ENCODE data around the gene RALGAPA1.
A peak's percentile ranks its signal among the peaks of the same experiment; 100 is the strongest.
"Not testable (repeated sequence)": the region's sequence is repeated elsewhere in the genome, so short reads cannot be mapped to it uniquely, and the experiment has no call there.

RALGAPA1 gene

DNA sequence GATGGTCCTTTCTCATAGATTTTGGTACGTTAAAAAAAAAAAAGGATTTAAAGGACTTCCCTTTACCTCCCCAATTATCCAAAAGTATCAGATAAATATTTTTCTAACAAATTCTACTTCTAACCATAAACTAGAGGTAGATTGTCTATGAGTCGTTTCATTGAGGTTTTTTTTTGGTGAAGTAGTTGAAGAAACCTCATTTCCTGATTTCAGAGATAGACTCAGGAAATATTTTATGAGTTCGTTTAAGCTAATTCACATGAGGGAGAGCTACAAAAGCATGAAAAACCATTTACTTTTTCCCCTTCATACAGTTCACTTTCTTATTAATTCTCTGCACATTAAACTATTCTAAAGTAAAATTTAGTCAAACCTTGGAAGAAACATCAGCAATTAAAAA is 112.5 kb downstream of the RALGAPA1 start:
- FAIRE-seq: no peak

DNA sequence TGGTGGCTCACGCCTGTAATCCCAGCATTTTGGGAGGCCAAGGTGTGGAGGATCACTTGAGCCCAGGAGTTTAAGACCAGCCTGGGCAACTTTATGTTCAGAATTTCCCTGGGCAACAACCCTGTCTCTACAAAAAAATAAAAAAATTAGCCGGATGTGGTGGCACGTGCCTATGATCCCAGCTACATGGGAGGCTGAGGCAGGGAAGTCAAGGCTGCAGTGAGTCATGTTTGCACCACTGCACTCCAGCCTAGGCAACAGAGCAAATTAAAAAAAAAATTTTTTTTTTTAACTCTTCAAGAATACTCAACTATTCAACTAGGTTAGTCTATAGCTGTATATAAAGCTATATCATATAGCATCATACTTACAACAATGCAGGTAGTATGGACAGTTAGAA is 113.0 kb downstream of the RALGAPA1 start:
- FAIRE-seq: no peak

DNA sequence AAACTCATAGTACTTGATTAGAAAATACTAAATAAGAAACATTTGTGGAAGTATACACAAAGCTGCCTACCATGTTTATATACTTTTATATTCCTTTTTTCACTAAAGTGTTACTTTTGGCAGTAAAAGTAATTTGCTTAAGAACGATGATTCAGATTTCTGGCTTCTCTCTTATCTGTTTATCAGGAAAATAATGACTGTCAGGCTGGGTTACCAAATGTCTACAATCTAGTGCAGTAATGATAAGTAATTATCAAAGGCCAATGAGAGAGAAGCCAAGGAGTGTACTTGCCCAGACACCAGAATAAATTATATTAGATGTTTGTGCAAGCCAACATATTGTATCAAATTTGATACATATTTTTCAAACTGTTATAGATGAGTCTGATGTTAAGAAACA is 113.4 kb downstream of the RALGAPA1 start:
- no peak for FAIRE-seq

DNA sequence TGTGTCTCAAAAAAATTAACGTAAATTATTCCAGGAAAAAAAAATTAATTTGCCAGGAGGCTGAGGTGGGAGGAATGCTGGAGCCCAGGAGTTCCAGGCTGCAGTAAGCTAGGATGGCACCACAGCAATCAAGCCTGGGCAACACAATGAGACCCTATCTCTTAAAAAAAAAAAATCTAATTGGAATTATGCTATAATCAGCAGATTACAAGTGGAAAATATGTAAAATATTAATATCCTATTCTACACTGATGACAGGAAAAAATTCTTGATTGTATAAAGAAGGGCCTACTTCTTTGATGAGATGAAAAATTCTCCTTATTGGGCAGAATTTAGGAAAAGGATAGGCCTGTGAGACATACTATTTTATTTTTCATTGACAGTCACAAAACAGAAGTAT is 114.0 kb downstream of the RALGAPA1 start:
- FAIRE-seq: no peak

DNA sequence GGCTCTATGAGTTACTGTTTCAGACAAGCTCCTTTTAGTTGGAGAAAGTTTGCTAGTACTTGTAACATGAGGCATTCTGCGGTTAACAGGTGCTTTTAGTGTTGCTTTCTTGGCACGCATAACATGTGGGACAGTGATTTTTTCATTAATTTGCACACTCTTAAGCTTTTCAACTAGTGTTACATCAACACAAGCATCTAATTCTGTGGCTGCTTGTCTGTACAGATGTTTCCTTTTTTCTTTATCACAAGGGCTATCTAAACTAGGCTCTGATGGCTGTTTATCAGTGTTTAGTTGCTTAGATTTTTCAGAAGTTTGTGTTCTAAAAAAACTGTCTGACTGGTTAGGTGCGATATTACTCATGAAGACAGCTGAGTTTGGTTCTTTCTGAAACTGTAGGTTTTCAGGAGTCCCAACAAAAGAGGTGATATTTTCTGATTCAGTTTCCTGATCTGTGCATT is 120.1 kb downstream of the RALGAPA1 start:
- no peak for FAIRE-seq

DNA sequence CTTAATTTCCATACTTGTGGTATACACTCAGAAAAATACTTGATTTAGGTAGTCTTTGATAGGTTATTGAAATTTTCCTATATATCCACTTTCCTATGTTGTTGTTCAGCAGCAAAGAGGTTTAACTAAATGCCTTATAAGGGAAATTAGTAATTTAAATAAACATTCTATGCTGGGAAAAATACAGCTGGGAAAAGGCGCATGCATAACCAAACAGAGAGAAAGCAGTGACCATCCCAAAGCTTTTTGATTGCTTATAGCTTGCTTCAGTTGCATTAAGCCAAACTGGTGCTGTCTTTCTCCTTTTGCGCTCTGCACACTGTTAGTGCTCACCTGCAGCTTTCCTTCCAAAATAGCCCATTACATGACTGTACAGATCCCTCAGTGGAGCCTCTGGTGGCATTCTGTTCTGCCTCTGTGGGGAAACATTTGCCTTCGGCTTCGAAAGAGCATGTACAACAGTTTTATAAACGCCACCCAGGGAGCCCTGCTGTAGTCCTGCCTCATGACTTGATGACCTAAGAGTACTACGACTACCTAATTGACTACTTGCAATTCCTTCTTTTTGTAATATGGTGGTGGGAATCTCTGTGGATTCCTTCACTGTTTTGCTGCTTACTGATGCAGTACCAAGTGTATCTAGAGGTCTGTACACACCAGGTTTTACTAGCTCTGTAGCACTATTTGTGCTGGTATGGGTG is 120.8 kb downstream of the RALGAPA1 start:
- no peak for FAIRE-seq

DNA sequence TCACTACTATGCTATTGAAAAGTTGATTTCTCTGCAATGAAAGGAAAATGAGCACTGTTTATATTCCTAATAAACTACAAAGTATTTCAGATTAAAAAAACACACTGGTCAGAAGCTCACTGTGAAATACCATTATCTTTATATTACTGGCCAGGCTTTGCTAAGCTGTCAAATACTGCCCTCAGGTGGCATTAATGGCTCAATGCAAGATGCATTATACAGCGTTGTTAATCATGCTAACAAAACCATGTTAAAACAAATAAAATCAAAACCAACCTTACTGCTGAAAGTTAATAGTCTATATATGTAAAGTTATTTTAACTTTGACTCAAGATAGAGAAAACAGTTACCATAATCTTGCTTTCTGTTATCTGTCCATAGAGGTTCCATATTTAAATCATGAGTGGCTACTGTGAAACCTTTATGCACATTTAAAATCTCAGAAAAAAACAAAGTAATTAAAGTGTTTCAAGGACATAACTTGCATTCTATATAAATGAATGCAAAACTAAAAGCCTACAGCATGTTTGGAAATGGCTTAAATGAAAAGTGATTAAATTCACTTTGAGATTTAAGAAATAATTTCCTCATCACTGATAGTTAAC is 121.7 kb downstream of the RALGAPA1 start:
- peak; percentile 96 for FAIRE-seq

DNA sequence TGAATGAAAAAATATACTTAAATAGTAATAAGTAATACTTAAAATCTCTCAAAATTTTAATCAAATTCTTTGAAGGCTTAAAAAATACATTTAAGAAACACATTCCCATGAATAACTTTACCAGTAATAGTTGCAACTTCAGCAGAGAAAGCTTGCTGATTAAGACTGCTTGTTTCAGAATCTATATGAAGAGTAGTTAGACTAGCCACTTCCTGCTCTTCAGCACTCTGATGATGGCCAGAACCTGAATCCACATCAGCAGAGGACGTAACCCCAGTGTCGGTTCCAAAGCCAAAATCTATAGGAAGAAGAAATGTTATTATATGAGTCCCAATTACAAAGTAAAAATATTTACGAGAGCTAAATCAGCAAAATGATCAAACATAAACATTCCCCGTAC is 125.4 kb downstream of the RALGAPA1 start:
- not testable (repeated sequence) for FAIRE-seq

DNA sequence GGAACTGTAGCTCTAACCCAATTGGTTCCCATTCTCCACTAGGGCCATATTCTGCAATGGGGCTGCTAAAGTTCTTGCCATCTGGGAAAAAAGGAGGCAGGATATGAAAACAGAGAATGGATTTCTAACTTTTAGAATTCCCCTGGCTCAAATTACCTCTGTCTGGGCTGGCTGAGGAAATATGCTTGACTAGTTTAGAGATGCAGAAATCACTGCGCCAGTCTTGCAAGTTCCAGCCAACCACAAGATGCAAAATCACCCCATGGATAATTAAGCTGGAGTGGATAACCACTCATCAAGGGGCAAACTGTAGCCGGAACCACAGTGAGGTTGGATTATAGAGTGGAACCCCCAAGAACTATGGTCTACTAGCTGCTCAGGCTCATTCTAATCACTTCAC is 126.3 kb downstream of the RALGAPA1 start:
- no peak for FAIRE-seq

DNA sequence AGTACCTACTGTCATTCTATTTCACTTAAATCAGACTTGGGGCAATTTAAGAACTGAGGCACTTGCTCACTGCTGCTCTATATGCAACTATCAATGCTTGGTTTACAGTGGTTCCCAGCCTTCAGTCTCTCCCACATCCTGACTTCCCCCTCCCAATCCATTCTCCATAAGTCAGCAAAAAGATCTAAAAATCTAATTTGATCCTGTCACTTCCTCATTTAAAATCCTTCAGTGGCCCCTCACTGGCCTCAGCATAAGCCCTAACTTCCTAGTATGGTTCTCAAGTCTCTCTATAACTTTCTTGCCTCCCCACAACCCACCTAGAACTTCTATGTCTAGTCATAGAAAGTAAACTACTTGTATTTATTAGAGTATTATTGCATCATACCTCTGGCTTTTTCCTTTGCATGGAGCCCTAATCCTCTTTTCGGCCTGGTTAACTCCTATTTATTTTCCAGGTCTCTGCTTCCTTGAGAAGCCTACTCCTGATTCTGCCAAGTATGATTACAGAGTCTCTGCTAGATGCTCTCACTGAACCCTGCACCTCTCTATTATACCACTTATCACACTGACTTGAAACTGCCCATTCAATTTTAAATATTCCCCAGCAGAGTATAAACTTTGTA is 130.6 kb downstream of the RALGAPA1 start:
- FAIRE-seq: no peak

DNA sequence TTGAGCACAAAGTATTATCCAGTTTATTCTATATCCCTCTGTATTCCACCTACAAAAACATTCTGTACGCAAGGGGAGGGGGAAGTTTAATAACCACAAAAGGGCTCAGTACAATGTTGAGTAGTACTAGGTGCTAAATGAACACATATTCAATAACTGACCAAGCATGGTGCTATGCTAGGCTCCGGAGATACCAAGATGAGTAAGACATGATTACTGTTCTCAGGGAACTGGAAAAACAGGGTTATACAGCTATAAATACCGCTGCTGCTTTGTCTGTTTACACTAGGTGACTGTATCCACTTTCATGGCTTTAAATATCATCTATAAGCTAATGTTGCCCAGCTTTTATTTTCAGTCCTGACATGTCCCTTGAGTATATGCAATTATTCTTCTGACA is 139.3 kb downstream of the RALGAPA1 start:
- no peak for FAIRE-seq

DNA sequence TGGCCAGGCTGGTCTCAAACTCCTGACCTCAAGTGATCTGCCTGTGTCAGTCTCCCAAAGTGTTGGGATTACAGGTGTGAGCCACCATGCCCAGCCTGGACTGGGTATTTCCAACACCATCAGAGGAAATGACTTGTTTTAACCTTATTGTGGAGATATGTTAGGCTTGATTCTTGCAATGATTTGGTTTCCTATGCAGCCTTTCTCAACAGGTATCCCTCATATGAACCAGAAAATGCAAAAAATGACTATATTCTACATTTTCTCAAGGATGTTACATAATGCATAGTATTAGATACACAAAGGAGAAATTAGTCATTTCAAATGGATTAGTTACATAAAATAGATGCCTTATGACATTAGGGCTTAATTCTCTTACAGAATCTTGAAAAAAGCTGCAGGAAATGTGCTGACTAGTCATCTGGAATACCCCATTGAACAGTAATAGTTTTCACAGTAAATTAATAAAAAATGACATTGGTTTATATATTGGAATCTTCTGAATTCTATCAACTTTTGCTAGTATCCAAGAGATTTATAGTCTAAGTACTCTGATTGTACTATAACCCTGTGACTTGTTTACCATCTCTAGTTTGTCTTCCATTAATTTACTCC is 142.6 kb downstream of the RALGAPA1 start:
- no peak for FAIRE-seq

DNA sequence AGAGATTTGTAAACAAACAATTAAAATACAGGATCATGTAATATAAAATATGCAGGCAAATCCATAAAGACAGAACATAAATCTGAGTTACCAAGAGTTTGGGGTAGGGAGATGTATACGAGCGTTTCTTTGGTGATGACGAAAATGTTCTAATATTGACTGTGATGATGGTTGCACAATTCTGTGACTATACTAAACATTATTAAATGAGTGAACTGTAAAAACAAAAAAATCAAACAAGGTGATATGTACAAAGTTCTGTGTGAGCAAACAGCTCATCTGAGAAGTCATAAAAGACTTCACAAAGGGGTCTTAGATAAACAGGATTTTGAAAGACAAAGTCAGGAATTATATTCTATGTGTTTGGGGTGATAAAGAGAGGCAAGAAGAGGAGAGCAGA is 147.2 kb downstream of the RALGAPA1 start:
- FAIRE-seq: no peak

DNA sequence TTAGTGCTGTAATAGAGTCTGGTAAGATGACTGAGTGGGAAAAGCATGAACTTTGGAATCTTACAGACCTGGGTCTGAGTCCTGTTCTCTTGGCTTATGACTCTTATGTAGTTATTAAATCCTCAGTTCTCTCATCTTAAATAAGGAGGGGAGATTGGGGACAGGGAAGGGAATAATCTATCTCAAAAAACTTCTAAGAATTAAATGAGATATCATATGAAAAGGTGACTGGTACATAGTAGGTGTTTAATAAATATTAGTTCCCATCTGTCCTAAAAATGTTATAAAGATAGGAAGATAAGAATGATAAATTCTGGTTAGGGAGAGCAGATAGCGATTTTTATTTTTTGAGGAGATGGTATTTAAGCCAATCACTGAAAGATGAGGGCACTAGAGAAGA is 156.1 kb downstream of the RALGAPA1 start:
- FAIRE-seq: no peak

DNA sequence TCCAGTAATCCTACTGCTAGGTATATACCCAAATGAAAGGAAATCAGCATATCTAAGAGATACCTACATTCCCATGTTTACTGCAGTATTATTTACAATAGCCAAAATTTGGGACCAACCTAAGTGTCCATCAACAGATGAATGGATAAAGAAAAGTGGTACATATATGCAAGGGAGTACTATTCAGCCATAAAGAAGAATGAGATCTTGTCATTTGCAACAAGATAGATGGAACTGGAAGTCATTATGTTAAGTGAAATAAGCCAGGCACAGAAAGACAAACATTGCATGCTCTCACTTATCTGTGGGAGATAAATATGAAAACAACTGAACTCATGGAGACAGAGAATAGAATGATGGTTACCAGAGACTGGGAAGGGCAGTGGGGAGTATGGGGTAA is 165.6 kb downstream of the RALGAPA1 start:
- FAIRE-seq: no peak

DNA sequence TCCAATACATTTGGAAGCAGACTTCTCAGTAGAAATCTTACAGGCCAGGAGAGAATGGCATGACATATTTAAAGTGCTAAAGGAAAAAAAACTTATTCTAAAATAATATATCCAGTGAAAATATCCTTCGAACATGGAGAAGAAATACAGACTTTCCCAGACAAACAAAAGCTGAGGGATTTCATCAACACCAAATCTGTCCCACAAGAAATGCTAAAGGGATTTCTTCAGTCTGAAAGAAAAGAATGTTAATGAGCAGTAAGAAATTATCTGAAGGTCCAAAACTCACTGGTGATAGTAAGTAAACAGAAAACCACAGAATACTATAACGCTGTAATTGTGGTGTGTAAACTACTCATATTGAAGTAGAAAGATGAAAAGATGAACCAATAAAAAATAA is 171.2 kb downstream of the RALGAPA1 start:
- no peak for FAIRE-seq

DNA sequence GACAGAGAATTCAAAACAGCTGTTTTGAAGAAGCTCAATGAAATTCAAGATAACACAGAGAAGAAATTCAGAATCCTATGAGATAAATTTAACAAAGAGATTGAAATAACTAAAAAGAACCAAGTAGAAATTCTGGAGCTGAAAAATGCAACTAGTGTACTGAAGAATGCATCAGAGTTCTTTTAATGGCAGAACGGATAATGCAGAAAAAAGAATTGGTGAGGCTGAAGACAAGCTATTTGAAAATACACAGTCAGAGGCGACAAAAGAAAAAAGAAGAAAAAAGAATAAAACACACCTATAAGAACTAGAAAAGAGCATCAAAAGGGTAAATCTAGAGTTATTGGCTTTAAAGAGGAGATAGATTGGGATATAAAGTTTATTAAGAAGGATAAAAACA is 171.8 kb downstream of the RALGAPA1 start:
- FAIRE-seq: no peak

DNA sequence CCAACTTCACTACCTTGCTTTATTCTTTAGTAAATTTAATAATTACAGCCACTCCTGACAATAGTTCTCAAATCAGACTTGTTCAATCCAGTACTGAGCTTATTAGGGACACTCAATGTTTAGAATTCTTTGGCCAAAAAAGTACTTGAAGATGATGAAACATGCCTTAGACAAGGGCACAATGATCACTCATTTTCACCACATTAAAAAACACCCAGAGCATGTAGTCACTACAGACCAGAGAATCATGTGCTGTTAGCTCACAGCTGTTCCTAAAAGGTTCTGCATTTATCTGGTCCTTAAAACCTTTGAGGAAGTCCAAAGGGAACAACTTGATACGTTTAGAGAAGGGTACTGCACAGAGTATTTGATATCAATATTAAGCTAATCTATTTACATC is 176.4 kb downstream of the RALGAPA1 start:
- no peak for FAIRE-seq

DNA sequence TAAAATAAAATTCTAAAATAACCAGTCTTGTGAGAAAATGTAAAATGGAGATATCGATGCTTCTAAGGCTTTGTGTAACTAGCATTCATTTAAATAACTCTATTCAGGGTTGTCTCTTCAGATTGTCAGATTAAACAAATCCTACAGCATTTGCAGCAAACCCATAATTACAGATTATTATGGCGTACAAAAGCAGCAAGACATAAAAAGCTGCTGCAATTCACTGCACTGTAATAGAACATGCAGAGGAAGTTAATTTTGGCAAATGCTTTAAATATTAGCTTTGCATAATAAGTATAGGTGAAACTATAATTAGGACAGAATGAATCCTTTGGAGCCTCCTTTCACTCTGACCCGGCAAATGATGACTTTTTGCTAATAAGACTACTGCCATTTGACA is 176.8 kb downstream of the RALGAPA1 start:
- FAIRE-seq: no peak

DNA sequence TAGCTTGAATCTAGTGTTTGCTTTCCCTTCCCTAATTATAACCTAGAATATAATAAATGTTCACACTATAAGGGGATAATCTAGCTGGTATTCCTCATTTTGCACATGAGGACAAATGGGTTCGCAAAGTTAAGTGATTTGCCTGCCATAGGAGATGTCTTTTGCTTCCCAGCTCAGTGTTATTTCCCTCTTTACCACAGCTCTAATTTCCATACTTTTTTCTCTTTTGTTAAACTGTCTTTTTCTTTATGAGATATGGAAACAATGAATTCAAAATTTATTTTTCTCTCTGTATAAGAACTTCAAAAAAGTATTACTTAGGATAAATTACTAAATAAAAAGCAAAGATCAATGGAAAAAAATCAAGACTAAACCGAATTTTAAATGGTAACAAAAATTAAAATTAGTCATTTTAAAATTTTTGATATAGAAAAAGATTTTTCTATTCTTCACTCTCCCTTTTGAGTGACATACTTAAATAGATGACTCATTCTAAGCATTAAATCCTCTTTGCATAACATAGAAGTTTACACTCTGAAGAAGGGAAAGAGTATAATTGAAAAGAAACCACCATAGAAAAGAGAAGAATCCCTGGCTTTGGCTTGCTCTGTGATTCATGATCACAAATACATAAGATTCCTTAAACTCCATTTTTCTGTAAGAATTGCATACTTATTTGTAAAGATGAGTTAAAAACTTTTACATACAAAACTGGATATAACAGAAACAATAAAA is 177.9 kb downstream of the RALGAPA1 start:
- peak; percentile 68 for FAIRE-seq

DNA sequence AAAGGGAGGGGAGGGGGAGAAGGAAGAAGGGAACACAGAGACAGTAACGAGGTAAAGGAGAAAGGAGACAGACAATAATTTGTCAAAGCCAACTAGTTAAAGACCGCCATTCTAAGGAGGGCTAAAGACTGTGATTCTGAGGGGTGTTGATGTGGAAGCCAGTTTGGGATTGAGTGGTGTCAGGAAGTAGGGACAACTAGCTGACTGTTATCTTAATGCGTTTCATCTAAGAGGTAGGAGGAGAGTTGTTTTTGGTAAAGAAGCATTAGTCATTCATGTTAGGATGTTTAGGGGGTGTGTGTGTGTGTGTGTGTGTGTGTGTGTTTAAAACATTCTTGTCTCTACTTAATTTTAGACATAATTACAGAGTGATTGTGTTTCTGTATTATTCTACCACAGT is 180.1 kb downstream of the RALGAPA1 start:
- FAIRE-seq: no peak

DNA sequence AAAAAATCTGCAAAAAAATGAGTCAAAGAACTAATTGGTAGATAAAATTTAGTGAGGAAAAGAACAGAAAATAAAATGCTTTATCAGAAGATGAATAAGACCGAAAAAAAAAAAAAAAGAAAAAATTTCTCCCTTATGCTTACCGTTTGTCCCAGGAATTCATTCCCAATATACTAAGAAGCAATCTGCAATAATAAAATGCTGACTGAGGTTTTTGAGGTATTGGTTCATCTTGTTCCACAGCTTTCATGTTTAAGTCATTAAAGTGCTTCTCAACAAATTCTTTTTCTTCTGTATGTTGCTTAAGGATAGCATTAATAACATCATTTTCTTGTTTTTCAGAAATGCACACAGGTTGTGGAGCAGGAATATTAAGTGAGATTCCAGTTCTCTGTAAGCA is 182.1 kb downstream of the RALGAPA1 start:
- peak; percentile 65 for FAIRE-seq

DNA sequence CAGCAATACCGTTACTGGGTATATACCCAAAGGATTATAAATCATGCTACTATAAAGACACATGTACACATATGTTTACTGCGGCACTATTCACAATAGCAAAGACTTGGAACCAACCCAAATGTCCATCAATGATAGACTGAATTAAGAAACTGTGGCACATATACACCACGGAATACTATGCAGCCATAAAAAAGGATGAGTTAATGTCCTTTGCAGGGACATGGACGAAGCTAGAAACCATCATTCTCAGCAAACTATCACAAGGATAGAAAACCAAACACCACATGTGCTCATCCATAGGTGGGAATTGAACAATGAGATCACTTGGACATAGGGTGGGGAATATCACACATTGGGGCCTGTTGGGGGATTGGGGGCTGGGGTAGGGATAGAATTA is 187.1 kb downstream of the RALGAPA1 start:
- FAIRE-seq: not testable (repeated sequence)
